Measurements from ENCODE around the gene MRGPRE. TPM values are rescaled to one million over a fixed set of nuclear protein-coding genes. Genes with fewer than 3 reads are reported as not detected.

Gene MRGPRE
- total and polyA plus RNA-seq, 2 donors (not counting 1 experiment from before 2014, with no cell fraction given) = not detected

DNA sequence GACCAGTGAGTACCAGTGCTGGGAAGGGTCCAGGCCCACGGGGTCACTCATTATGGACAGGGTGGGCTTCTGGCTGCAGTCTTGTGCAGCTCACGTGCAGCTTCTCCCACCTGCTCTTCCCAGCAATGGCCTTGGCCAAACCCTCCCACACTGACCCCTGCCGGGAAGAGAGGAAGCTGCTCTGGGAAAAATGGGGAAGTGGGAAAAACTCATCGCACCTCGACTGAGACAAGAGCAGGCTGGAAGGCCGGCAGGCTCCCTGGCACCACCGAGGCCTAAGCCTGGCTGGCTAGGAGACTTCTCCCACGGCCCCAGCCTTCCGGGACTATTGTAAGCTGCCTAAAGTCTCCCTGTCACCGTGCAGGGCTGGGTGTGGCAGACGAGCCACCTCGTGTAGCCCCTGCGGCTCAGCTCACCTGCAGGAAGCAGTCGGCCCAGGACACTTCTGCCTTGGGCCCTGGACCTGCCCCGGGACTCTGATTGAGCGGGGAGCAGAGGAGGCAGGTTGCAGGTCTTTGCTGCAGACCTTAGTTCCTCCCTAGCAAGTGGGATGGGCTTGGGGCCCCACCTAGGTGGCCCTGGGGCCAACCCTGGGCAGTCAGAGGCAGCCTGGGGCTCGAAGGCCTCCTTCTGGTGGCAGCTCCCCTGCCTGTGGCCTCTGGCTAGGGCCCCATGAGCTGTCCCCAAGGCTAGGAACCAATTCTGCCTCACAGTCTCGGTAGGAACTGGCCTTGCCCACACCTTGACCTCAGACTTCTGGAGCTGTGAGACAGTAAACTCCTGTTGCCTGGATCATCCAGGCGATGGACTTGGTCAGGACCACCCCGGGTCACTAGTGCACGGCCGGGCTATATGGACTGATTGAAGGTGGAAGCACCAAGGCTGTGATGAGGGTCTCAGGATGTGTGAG lies 36.7 kb downstream of the MRGPRE start:
- Histone ChIP-seq H3K9ac (ENCODE audit: low read length) (no peak overlapping the region), H3K27me3 (replicated peaks in 1 of 4; ENCODE audit: control extremely low read depth in 1 of 4, control insufficient read depth in 3 of 4, insufficient read depth in 4 of 4, low read length in 3 of 4) (no peaks in the 10 kb centered on the region), H3K4me2 (replicated peaks; ENCODE audit: low read depth, low read length, poor library complexity, severe bottlenecking) (no peak overlapping the region), H4K20me1 (ENCODE audit: control insufficient read depth, insufficient read depth, low read length, poor library complexity, severe bottlenecking) (no peaks in the 10 kb centered on the region), H3K79me2 (ENCODE audit: control insufficient read depth, insufficient read depth, low read length) (no peaks in the 10 kb centered on the region), H3K9me3 (ENCODE audit: control extremely low read depth in 1 of 3, control insufficient read depth in 2 of 3, insufficient read depth in 1 of 3, low read length in 2 of 3) (no peaks in the 10 kb centered on the region), H2AFZ (ENCODE audit: insufficient read depth, low read depth, low read length, poor library complexity, severe bottlenecking) (no peak overlapping the region), H3K4me1 (ENCODE audit: control insufficient read depth in 2 of 2, insufficient read depth in 2 of 2, low read length in 2 of 2) (no peaks in the 10 kb centered on the region), H3K4me3 (ENCODE audit: control extremely low read depth in 1 of 5, extremely low read depth in 1 of 5, insufficient read depth in 1 of 5, low read depth in 2 of 5, low read length in 4 of 5) (no peak overlapping the region), H3K27ac (ENCODE audit: low read length in 2 of 2) (no peak overlapping the region), H3K36me3 (replicated peaks in 1 of 2; ENCODE audit: control extremely low read depth in 1 of 2, control insufficient read depth in 1 of 2, extremely low read depth in 1 of 2, insufficient read depth in 2 of 2, low read length in 1 of 2) (no peaks in the 10 kb centered on the region)
- Mint-ChIP-seq H3K27me3 (no peaks in the 10 kb centered on the region), H3K4me3 (no peak overlapping the region), H3K4me1 (no peaks in the 10 kb centered on the region), H3K27ac (no peak overlapping the region), H3K9me3 (ENCODE audit: insufficient read depth) (no peaks in the 10 kb centered on the region)
- ATAC-seq (ENCODE audit: low read depth) (no peak), DNase-seq (no peak)
- intact Hi-C loops (cut with micrococcal nuclease) = no loop called here
- 76% methylated on average over 19 of the region's 22 CpGs for WGBS (ENCODE audit: insufficient coverage)
- TF ChIP-seq EZH2 (IDR thresholded peaks at IDR 0.05; ENCODE audit: borderline replicate concordance, insufficient read depth, low read depth, low read length, poor library complexity, severe bottlenecking) (no peak), CTCF (IDR thresholded peaks at IDR 0.05) (no peak)
- ChIA-PET POLR2A (no interaction called here), CTCF (no interaction called here)

Measured in B cell (primary cell).